ENCODE data around the gene OR10J1. TPM values are rescaled to one million over a fixed set of nuclear protein-coding genes. Genes with fewer than 3 reads are reported as not detected.
"Not testable (repeated sequence)": the region's sequence is repeated elsewhere in the genome, so short reads cannot be mapped to it uniquely, and the experiment has no call there.

OR10J1 gene
- not detected for total RNA-seq

GRCh38 chr1:159439422-159439821 is at the start of gene OR10J1:
TSS of gene OR10J1 (plus strand) at chr1:159439722. CDS start at chr1:159439792, 70 bp downstream.
- DNase-seq (ENCODE audit: low spot score): no peak

DNA sequence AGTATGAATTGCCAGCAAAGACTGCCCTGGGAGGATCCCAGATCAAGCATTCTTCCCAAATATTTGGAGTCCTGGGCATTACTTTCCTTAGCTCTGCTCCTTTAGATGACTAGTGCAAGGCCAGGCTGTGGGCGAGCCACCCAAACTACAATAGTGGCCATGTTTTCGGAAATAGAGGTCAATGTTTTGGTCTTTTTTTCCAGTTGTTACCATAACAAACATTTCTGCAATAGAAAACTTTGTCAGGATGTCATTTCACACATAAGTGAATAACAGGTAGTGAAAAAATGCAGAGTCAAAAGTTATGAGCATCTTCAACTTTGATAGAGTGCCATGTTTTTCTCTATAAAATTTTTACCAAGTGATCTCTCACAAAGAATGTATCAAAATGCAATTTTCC is 32.7 kb upstream of the OR10J1 start:
- DNase-seq (ENCODE audit: low spot score): no peak

DNA sequence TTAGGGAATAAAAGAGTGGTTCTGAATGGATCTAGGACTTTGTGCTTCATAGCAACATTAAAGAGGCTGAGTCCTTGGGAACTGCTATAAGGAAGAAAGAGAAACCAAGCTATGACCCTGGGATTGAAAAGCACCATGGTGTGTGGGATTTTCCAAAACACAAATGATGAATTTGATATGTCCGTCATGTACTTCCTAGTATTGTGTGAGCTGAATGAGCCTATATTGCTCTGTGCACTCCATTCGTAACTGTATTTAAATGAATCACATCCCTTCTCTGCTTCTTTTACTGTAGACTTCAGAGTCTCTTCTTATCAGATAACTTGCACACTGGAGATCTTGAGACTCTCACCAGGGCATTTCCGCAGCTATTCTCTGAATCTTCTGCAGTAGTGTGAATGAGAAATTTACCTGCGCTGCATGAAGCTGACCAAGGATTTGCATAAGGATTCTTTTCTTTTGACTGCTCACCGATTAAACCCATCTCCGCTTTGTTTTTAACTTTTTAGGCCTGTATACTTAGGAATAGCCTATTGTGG is 30.6 kb upstream of the OR10J1 start:
- no peak for DNase-seq (ENCODE audit: low spot score)

GRCh38 chr1:159421821-159422220 is 17.7 kb upstream of the OR10J1 start:
- no peak for DNase-seq (ENCODE audit: low spot score)

GRCh38 chr1:159428536-159428935 is 11.0 kb upstream of the OR10J1 start:
- DNase-seq (ENCODE audit: low spot score): no peak

DNA sequence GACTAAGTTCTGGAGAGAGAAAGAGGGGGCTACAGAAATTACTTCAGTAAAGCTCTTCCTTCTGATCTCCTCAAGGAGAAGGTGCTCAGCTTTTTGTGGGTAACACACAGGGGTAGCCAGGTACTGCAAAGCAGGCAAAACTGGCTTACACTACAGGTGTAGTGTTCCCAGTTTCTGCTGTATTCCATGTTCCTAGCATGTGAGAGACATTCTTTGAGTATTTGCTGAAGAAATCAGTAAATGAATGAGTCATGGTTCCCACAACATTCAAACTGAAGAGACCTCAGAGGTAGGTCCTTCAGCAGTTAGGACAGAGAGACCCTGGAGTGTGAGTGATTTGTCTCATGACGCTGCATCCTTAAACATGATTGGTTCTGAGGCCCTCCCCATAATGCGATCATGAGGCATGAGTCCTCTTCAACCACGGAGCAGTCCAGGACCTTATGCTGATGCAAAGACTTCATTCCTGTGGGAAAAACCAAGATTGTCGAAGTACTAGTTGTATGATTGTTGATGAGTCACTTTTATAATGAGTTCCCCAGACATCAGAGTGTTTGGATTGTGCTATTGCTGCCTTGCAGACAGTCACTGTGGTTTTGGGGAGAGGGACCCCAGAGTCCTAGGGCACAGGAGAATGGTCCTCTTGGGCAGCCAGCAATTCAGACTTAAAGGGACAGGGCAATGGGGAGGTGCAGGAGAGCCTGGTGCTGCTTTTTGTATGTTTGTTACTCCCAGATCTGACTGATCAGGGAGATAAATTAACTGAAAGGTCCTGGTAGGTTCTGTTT is 10.3 kb upstream of the OR10J1 start:
- DNase-seq (ENCODE audit: low spot score): no peak

DNA sequence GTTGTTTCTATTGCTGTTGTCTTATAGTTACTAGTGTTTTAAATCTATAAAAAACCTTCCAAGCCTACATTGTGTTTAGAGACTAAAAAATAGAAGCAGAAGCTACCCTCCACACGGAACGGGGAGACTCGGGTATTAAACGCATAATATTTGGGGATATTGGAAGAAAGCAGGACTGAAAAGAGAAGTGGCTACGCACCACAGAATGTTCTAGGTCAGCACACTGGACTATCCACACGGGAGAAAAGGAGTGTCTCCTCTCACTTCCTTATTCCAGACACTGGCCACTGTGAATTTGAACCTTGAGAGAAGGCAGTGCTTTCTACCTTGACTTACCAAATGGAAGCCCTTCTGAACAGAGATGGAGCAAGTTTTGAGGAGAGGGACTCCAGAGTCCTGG is 8.5 kb upstream of the OR10J1 start:
- DNase-seq (ENCODE audit: low spot score): no peak

DNA sequence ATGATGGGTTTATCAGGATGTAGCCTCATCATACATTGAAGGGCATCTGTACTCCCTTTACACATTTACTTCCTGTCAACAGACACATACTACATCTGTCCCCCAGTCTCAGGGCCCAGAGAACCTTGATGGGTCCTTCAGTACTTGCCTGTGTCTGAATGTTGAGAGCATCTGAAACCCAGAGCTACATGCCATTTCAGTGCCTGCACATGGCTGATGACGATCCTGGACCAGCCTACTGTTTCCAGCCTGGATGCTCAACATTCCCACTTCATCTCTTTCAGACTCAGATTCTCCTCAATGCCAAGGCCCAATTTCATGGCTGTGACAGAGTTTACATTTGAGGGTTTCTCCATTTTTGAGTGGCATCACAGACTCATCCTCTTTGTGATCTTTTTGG is 7.6 kb upstream of the OR10J1 start, which contains the start of gene OR10J4:
Gene OR10J4, plus strand, starts transcription at position 301 of the 400 bp plus-strand sequence.
- DNase-seq (ENCODE audit: low spot score): no peak

DNA sequence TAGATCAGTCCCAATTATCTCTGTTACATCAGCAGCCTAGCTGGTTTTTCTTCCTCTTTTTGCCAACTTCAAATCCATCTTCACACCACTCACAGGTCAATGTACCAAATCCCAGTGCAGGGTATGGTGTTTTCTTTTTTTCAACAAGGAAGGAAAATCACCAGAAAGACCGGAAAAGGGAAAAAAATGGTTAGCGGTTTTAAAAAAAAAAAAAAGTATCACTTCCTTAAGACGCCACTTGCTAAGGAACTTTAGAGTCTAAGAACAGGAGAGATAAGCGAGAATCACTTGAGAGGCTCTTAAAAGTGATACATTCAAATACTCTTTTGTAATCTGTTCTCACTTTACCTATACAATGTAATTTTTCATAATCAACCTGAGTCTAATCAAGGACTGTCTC is 3.1 kb upstream of the OR10J1 start:
- DNase-seq (ENCODE audit: low spot score): no peak

DNA sequence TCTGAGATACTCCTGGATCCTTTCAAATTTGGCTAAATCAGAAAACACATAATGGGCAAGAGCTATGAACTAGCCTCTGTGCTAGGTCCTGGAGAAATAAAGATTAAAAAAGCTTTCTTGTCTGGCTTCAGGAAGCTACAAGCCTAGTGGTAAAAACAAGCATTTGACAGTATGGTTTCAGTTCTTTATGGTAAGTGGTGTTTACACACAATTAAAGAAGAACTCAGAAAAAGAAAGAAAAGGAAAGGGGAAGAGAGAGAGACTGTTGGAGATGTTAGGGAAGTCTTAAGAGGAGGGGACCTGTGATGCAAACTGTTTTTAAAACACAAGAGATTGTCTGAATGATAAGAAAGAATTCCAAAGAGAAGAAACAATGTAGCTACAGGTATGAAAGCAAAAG is 1.8 kb downstream of the OR10J1 start:
- no peak for DNase-seq (ENCODE audit: low spot score)

DNA sequence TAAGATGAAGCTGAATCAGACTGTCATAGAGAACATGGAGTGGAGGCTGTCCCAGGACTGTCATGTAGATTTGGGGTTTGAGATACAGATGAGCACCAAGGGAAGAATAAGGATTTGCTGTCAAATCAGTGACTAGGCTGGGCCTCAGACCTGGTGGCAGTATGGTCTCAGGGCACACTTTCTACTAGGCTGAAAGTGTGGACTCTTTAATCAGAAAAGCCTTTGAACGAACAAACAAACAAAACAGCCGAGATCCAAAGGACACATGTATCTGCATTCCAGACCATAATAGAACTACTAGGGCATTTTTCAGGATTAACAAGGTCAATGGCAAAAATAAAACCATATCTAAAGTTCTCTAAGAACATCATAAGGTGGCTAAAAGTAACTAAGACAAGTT is 2.9 kb downstream of the OR10J1 start:
- no peak for DNase-seq (ENCODE audit: low spot score)

DNA sequence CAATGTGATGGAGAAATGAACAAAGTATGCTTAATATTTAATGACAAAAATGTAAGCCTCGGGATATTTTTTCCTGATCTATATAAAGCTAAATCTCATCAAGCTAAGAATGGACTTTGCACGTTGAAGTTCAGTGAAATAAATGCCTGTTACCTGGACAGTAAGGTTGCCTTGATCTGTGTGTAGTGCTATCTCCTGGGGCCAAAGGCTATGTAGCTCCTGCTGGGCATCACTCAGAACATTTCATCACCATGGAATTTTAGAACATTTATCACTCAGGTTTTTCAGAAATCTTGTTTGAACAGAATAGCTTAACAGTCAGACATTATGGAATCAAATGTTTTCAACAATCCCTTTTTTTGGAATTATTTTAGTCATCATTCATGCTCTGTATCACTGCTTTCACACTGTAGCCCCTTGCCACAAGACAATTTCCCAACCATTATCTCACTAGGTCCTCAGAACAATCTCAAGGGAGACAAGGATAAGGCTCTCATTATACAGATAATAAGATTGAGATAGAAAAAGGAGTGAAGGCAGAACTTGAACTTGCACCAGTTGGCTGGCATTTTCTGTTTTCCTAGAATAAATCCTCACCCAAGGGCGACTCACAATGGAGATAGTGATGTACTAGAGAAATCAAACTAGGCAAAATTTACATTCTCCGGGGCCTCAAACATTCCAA is 3.7 kb downstream of the OR10J1 start:
- no peak for DNase-seq (ENCODE audit: low spot score)

GRCh38 chr1:159444511-159444910 is 5.0 kb downstream of the OR10J1 start:
- no peak for DNase-seq (ENCODE audit: low spot score)

- no peak for DNase-seq (ENCODE audit: low spot score)
Observed at GRCh38 chr1:159448181-159448580, 8.7 kb downstream of the OR10J1 start.

GRCh38 chr1:159449605-159450004 is 10.1 kb downstream of the OR10J1 start:
- DNase-seq (ENCODE audit: low spot score): not testable (repeated sequence)

DNA sequence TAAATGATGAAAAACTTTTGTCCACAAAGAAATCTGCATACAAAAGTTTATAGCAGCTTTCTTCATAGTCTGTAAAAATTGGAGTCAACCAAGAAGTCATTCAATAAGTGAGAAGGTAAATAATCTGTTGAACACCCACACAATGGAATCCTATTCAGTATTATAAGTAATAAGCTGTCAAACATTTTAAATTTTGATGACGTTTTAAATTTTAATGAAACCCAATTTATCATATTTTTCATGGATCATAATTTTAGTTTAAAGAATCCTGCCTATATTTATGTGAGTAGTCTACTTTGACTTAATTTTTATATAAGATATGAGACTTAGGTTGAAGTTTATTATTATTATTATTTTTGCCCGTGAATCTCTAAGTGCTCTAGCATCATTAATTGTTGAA is 20.0 kb downstream of the OR10J1 start:
- DNase-seq (ENCODE audit: low spot score): no peak

DNA sequence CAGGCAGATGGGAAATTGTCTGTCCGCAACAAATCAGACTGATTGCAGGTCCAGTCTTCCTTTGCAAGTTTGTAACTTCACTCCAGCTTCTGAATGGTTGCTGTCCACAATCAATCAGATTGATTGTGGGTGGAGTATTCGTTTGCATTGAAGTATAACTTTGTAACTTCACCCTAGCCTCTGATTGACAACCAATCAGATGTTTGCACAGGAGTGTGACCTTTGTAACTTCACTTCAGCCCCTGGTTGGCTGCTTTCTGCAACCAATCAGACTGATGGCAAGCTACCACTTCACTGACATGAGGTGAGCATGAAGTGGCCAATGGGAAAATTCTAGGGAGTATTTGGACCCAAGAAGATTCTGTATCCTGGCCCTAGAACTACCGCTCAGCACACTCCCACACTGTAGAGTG is 25.7 kb downstream of the OR10J1 start:
- no peak for DNase-seq (ENCODE audit: low spot score)

DNA sequence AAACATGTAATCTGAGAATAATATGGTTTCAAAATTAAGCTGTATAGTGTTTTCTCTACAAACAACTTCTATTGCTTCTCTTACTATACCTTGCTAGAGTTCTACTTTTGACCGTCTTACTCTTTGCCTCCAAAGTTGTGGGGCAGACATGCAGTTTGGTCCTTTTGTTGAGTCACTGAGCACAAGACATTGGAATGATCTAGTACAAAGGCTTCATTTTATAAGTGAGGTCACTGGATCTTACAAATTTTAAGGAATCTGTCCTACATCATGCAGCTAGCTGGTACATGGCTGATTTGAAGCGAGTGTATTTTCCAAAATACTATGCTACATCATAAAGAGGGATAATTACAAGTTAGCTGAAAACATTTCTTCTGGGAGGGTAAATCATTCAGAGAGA is 28.8 kb downstream of the OR10J1 start:
- DNase-seq (ENCODE audit: low spot score): no peak

DNA sequence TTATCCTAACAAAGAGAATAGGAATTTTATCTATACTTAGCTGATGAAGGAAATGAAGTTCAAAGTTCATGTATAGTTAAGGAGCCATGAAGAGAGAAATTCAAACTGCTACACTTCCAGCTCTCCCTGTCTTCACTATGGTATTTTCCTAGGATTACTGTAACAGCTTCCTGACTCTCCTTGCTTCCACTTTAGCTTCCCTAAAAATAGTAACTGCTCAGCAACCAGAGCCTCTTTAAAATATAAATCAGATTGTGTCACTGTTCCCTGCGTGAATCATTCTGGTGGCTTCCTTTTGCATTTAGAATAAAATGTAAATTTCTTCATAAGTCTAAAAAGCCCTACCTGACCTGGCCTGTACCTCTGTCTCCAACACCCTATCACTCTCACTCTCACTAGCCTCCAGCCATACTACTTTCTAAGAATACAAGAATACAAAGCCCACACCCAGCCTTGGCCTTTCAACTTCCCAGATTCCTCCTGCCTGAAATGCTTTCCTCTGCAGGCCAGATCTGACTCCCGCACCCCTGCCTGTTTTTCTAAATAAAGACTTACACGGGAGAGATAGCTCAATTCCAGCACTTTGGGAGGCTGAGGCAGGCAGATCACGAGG is 30.5 kb downstream of the OR10J1 start:
- no peak for DNase-seq (ENCODE audit: low spot score)

- DNase-seq (ENCODE audit: low spot score): no peak
Observed at GRCh38 chr1:159473335-159473734, 33.8 kb downstream of the OR10J1 start.

- no peak for DNase-seq (ENCODE audit: low spot score)
Observed at GRCh38 chr1:159474926-159475325, 35.4 kb downstream of the OR10J1 start.

DNA sequence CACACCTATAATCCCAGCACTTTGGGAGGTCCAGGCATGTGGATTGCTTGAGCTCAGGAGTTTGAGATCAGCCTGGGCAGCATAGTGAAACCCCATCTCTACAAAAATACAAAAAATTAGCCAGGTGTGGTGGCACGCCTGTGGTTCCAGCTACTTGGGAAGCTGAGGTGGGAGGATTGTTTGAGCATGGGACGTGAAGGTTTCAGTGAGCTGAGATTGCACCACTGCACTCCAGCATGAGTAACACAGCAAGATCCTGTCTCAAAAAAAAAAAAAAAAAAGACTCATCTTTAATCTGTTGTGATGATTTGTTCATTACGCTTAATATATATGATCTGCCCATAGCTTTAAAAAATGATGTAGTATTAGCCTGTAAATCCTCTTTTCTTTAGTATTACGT is 44.0 kb downstream of the OR10J1 start:
- no peak for DNase-seq (ENCODE audit: low spot score)

Measured in ureter (tissue), 1 donor.